Measurements from ENCODE around the gene ABR.
"Not testable (repeated sequence)": the region's sequence is repeated elsewhere in the genome, so short reads cannot be mapped to it uniquely, and the experiment has no call there.

ABR gene

GRCh38 chr17:1067282-1067956, 112.4 kb downstream of the ABR start:
- no peak for DNase-seq

- DNase-seq = not testable (repeated sequence)
These were observed 114.4 kb downstream of the ABR start for GRCh38 chr17:1065416-1065815.

GRCh38 chr17:1060991-1061390, 118.8 kb downstream of the ABR start:
- no peak for DNase-seq

GRCh38 chr17:1059131-1059795, 120.5 kb downstream of the ABR start:
- no peak for DNase-seq

GRCh38 chr17:1058423-1059130, 121.2 kb downstream of the ABR start:
- peak; percentile 10 for DNase-seq

GRCh38 chr17:1056761-1057160, 123.0 kb downstream of the ABR start:
- no peak for DNase-seq

GRCh38 chr17:1055751-1056645, 123.8 kb downstream of the ABR start:
- DNase-seq = no peak

GRCh38 chr17:1055231-1055630, 124.5 kb downstream of the ABR start:
- no peak for DNase-seq

- no peak for DNase-seq
These were observed 125.1 kb downstream of the ABR start for GRCh38 chr17:1054656-1055055.

- no peak for DNase-seq
These were observed 126.0 kb downstream of the ABR start for GRCh38 chr17:1053661-1054360.

- DNase-seq = peak; percentile 54
These were observed 128.5 kb downstream of the ABR start for GRCh38 chr17:1050996-1051925.

- DNase-seq = no peak
These were observed 129.4 kb downstream of the ABR start for GRCh38 chr17:1050246-1050995.

GRCh38 chr17:1049446-1050225, 130.1 kb downstream of the ABR start:
- DNase-seq = no peak

- DNase-seq = not testable (repeated sequence)
These were observed 131.2 kb downstream of the ABR start for GRCh38 chr17:1048516-1049115.

GRCh38 chr17:1047879-1048470, 131.8 kb downstream of the ABR start:
- no peak for DNase-seq

GRCh38 chr17:1047177-1047878, 132.5 kb downstream of the ABR start:
- DNase-seq = no peak

GRCh38 chr17:1045456-1045855, 134.3 kb downstream of the ABR start:
- no peak for DNase-seq

- DNase-seq = not testable (repeated sequence)
These were observed 135.3 kb downstream of the ABR start for GRCh38 chr17:1044387-1045009.

All from MV-4-11 (cell line).